HG02642 (cell line): ENCODE data around the gene RPS21.
A peak's percentile ranks its signal among the peaks of the same experiment; 100 is the strongest.

ENCODE experiments used
- ATAC-seq: cut with Tn5 transposase; IDR thresholded peaks from one replicate; pipeline ENCODE4 v1.9.1; 2021; ENCODE audit warnings: mild to moderate bottlenecking; ENCODE audit not compliant: unreplicated experiment, poor library complexity

RPS21 gene

DNA sequence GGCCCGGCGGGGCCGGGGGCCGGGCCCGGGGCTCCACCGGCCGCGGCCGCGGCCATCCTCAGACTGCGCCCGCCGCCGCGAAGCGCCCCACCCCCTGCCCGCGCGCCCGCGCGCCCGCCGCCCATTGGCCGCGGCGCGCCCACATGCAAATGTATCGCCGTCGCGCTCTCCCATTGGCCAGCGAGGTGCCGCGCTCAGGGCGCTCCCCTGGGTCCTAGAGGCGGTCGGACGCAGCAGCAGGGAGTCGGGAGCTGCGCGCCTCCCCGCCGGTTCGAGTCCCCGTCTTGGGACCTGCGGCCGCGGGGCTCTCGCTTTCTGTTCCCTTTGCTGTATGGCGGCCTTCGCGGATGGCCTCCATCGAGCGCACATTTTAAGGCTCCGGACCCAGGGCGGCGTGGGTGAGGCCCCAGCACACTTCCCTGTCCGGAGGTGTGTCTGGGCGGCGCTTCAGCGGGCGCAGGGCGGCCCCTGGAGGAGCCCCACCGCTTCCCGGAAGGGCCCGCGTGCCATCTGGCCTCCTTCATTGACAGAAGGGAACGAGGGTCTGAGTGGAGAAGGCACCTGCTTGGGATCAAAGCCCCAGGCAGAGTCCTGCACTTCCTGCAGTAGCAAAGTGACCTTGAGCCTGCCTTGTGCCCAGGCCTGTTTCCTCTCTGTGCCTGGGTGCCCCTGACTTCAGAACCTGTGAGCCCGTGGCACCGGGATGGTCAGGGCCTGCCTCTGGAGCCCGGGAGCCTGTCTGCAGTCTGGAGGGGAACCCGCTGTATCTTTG is 20.5 kb downstream of the RPS21 start, which contains the start of gene CABLES2:
Gene CABLES2 (minus strand): TSS at position 65 of the 772 bp plus-strand sequence. CDS start 9 bp downstream, at position 56.
- ATAC-seq, result peak; percentile 84

GRCh38 chr20:62408055-62408454 is 21.2 kb downstream of the RPS21 start:
- no peak for ATAC-seq

DNA sequence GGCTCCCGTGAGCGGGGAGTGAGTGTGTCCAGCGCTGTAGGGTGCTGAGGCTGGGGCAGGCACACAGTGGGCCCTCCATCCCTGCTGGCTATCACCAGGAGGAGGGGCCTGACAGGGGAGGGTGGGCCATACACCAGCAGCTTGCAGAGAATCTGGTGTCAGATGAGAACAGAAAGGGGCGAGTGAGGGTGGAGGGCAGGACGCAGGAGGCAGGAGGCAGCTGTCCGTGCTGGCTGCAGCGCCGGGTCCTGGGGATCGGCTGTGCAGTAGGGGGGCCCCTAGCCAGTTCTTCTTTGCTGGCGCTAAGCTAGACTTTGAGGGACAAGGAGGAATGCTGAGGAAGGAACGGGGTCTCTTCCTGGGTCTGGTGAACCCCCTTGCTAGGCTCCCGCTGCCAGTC is 21.7 kb downstream of the RPS21 start:
- no peak for ATAC-seq

DNA sequence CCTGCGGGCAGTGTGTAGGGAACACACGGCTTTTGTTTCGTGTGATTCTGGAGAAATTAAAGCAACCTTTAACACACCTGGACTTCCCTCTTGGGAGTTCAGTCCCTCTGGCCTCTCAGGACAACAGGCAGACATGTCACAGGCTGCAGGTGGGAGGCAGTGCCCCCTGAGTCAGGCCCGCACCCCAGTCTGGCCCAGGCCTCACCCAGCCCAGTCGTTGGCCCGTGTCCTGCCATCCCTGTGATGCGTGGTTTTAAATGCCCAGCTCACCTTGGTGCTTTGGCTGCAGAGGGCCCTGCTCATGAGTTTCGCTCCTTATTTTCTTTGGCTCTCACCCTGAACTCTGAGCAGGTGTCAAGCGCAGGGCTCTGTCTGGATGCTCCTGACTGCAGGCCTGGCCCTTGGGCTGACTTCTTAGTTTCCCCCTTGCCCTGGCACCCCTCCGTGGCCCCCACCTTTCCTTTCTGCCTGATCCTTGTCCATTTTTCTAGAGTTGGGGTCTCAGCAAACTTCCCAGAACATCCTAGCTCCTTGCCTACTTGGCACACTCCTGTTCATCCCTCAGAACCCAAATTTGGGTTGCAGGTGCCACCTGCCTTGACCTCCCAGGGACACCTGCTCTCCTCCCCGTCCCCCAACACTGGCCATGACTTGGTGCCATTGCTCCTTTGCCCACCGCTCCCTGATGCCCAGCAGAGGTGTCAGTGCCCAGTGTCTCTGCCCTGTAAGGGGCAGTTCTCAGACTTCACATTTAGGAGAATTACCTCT is 22.4 kb downstream of the RPS21 start:
- ATAC-seq, result no peak

- no peak for ATAC-seq
Observed at GRCh38 chr20:62409931-62410745, 23.2 kb downstream of the RPS21 start.

DNA sequence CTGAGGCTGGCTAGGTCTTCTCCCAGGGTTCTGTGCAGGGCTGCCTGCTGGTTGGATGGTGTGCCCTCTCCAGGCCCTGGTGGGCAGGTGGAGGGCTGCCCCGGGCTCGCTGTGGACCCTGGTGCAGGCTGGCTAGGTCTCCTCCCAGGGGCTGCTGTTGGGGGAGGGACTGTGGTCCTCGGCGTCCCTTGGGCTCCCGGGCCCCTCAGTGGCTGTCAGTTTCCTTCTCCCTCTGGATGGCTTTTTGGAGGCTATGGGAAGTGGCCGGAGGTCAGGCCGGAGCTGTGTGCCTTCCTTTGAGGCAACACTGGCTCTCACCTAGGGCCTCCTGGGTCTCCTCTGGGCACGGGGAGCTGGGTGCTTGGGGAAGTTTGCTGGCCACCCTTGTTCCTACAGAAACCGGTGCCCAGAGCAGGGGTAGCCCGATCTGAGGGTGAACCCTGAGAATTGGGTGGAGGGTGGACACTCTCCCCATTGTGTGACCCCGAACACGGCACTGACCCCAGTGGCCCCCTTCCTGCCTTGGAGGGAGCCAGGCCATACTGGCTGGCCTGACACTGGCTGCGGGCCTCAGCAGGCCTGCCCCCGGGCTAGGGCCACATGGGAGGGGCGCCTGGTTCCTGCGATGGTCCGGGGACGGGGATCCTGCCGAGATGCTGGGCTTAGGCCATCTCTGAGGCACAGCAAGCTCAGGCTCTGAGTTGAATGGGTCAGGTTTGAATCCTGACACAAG is 24.0 kb downstream of the RPS21 start:
- ATAC-seq, result no peak

DNA sequence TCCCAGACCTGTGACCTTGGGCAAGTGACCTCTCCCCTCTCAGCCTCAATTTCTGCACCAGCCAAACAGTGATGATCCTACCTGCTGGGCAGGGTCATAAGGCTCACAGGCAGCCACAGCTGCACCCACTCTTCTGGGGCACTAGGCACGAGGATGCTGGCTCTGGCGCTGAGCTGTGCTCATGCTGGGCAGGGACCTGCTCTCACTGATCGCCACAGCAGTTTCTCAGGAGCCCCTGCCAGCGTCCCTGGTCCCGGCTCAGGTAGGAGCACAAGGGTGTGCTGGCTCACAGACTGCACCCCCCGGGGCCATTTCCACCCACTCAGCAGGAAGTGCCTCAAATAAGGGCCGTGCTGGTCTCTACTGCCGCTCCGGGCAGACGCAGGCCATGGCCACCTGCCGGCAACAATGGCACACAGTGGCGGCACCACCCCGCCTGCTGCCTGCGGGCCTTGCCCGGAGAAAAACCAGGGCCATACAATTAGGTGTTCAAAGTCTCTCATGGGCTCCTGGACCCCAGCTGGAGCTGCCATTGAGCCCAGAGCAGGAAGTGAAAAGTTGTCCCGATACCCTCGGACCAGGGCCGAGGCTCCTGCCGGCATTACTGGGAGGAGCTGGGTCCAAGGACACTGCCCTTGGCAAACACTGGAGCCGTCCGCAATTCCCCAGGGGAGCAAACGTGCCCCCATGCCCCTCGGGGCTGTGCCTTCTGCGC is 24.7 kb downstream of the RPS21 start:
- ATAC-seq, result no peak

DNA sequence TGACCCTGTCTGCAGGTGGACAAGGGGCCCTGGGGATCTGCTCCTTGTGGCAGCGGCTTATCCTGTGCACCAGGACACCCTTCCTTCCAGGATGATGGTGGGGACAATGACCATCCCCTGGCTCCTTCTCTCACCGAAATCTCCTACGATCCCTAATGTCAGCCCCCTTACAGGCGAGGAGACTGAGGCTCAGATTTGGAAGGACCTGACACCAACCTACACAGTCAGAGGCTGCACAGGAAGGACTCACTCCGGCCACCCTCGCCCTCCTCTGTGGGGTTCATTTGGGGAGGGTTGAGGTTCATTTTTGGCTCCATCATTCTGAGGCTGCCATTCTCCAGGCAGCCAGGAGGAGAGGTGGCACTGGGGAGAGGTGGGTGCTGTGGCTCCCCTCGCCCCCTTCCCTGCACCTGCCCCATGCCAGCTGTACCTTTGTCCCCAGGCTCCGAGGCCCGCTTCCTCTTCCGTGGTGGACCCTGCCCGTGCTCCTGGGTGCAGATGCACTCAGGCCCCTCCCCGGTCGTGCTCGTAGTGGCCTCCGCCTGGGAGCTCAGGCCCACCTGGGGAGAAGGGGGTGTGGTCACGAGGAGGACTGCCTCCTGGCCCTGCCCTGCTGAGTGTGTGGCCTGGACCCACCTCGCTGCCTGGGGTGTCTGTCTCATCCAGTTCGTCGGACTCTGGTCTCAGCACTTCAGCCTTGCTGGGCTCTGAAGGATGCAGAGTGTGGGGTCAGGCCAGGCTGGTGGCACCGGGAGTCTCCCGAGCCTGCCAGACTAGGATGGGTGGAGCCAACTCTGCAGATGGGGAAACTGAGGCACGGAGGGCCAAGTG is 25.5 kb downstream of the RPS21 start:
- no peak for ATAC-seq

DNA sequence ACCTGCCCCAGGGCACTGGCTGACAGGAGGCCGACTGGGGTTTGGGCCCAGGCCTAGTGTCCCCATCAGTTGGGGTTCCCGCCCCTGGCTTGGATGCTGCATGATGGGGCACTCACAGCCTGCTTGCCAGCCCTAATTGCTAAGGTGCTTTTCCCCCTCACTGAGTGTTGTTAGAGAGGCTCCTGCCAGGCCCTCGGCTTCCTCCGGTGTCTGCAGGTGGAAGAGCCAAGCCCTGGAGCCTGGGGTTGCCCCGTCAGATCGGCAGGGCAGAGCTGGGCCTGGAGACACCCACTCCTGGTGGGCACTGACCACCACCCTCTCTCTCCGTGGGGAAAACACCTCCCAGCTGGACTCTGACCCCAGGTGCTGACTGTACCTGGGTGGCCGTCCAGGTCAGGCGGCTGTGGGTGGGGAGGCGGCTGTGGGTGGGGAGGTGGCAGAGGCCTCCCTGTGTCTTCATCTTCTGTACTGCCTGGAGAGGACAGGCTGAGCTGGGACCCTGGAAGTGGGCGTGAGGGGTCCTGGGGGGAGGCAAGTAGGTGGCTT is 26.2 kb downstream of the RPS21 start:
- ATAC-seq, result no peak

DNA sequence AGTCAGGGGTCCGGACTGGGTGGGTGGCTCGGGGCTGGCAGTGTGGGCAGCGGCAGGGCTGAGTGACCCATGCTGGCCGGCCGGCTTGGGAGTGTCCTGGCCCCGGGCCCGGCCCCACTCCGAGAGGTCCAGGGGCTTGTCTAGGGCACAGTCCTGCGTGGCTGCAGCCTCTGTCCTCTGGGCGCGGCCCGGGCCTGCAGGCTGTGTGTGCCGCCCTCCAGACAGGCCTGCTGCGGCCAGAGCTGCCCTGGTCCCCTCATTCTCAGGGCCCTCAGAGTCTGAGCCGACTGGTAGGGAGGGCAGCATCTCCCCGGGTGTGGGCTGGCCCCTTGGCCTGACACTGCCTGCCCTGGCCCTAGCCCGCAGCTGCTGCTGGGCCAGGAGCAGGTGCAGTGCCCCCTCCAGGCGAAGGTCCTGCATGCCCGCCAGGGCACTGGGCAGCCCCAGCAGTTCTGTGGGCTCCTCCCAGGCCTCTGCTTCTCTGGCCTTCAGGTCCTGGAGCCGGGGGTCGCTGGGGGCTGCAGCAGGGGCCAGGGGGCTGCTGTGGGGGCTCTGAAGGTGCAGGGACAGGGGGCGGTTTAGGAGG is 27.1 kb downstream of the RPS21 start:
- ATAC-seq, result no peak

DNA sequence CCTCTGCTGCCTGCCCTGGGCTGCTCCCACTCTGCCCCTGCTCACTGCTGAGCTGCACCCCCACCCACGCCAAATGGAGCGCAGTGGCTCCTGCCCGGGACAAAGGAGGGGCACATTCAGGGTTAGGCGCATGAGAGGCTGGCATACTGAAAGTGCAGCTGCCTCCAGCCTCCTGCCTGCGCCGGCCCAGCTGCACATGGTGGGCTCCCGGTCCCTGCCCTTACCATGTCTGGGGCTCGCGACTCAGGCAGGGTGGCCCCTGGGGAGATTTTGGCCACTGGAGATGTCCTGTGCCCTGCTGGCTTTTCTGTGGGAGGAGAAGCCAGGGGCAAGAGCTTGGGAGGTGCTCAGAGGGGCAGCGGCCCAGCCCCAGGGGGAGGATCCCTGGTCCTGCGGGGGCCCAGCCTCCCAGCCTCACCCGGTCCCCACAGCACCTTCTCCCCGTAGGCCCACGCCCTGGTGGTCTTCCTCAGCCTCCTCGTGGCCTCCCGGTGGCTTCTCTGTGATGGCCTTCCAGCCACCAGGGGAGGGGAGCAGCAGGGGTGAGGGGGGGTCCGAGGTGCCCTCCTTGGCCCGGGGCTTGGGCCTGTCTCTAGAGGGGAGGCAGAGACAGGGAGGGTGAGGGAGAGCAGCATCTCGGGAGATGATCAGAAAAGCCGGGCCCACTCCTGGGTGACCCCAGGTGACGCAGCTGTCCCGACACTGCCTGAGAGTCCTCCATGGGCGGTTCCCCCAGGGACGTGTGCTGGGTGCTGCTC is 28.6 kb downstream of the RPS21 start:
- no peak for ATAC-seq

- no peak for ATAC-seq
Observed at GRCh38 chr20:62416651-62417637, 30.0 kb downstream of the RPS21 start.

- no peak for ATAC-seq
Observed at GRCh38 chr20:62417981-62418708, 31.2 kb downstream of the RPS21 start.

DNA sequence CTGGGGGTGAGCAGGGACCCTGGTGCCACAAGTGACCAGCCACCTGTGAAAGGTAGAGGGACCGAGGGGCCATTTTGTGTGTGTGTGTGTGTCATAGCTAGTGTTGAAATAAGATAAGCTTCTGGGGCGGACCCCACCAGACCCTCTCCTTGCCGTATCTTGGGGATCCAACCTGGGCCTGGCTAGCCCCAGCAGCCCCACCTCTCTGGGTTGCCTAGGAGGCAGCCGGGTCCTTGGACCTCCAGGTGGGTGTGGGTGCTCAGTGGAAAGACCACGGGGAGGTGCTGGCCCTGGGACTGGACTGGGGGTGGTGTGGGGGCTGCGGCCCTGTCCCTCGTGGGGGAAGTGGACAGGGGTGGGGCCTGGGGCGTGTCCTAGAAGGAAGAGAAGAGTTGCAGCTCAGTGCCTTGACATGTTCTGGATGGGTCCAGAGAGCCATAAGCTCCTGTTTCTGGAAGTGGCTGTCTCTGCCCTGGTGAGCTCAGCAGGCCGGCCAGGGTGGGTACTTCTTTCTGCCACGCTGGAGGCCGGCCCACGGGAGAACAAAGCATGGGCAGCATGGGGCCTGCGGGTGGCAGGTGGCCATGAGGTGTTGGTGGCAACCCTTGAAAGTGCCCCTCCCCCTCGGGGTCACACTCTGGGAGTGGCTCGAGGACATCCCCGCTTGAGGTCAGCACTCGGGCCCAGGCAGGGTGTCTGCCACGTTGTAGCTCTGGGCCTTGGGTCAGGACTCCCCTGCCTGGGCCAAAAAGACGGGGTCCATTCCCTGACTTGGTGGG is 32.0 kb downstream of the RPS21 start:
- ATAC-seq, result no peak

- ATAC-seq, result no peak
Observed at GRCh38 chr20:62419759-62420158, 32.9 kb downstream of the RPS21 start.
